Omental fat pad (tissue), 4 donors: ENCODE data around the gene PAK1. TPM values are rescaled to one million over a fixed set of nuclear protein-coding genes. Genes with fewer than 3 reads are reported as not detected.

Source experiments
- ATAC-seq: fragments of 150-250 bp; one replicate; pipeline ENCODE4 v1.9.1; 2016; ENCODE audit warnings: mild to moderate bottlenecking, moderate library complexity; ENCODE audit not compliant: low FRiP score
- DNase-seq: peaks from one replicate; pipeline ENCODE4 v3.0.0-alpha.2; 2019; ENCODE audit warnings: low spot score
- CTCF ChIP-seq, 3 donors: fragments of 450-650 bp; IDR thresholded peaks; one replicate each; pipeline ENCODE4 v1.5.1; 2016 to 2017; ENCODE audit warnings: antibody characterized with exemption in 3 of 3, mild to moderate bottlenecking in 3 of 3, moderate library complexity in 2 of 3
- total RNA-seq, 4 donors: library from RNA; depleted of rRNA; stranded (reverse); fragments of >200 nt; gene quantifications; one replicate each; pipeline ENCODE4 v1.1.0, GENCODE V29; 2016

The PAK1 gene
- total RNA-seq, 4 donors from 2014 or later = 17.7 to 36.7 (median 22.3) TPM

DNA sequence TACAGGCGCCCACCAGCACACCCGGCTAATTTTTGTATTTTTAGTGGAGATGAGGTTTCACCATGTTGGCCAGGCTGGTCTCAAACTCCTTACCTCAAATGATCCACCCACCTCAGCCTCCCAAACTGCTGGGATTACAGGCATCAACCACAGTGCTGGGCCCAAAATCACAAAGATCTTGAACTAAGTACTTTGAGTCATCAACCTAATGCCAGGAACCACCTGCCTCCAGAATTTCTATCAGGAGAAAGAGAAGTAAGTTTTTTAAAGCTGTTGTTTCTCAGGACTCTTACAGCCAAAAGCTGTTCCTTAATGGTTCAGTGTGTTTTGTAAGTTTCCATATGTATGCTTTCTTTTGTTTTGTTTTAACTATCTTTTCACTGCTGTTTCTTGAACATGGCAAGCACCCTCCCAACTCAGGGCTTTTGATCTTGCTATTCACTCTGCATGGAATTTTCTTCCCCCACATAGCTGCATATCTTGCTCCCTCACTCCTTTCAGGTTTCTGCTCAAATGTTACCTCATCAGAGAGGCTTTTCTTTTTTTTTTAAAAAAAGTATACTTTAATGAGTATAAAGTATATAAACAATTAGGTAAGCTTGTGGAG, 6.0 kb upstream of the PAK1 start:
- no peak for ATAC-seq
- TF ChIP-seq CTCF (IDR thresholded peaks at IDR 0.05) = no peak
- no peak for DNase-seq

DNA sequence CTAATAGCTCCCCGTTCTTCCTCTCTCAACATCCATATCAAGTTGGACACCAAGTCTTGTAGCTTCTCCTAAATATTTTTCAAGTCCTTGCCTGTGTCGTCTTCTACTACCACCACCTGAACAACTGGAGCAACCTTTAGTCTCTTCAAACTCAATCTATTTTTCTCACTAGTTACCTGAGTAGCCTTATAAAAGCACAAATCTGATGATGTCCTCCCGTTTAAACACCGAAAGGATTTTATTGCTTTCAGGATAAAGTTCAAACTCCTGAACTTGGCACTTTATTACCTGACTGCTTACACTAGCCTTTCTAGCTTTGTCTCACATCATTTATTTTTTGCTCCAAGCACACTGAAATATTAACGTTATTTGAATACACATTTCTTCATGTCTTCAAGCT, 1.3 kb upstream of the PAK1 start:
- TF ChIP-seq CTCF (IDR thresholded peaks at IDR 0.05) = no peak
- no peak for DNase-seq
- ATAC-seq = no peak

GRCh38 chr11:77474684-77475060, 778 bp upstream of the PAK1 start:
- DNase-seq = no peak
- no peak for ATAC-seq
- TF ChIP-seq CTCF (IDR thresholded peaks at IDR 0.05) = no peak

GRCh38 chr11:77472991-77473800, 698 bp downstream of the PAK1 start:
- peak; percentile 28 for DNase-seq
- ATAC-seq = peak; percentile 68
- TF ChIP-seq CTCF (IDR thresholded peaks at IDR 0.05) = no peak

GRCh38 chr11:77471558-77472193, 2.2 kb downstream of the PAK1 start:
- TF ChIP-seq CTCF (IDR thresholded peaks at IDR 0.05) = no peak

GRCh38 chr11:77470971-77471370, 2.9 kb downstream of the PAK1 start:
- DNase-seq = no peak
- TF ChIP-seq CTCF (IDR thresholded peaks at IDR 0.05) = no peak
- ATAC-seq = no peak

More at GRCh38 chr11:77471558-77472193, 2.2 kb downstream of the PAK1 start:
- ATAC-seq (no peak), DNase-seq (no peak)
